ENCODE measurements around the gene NPY2R. TPM values are rescaled to one million over a fixed set of nuclear protein-coding genes. Genes with fewer than 3 reads are reported as not detected.
A peak's percentile ranks its signal among the peaks of the same experiment; 100 is the strongest.

Gene NPY2R
- total RNA-seq, 1 donor from 2014 or later = 0.43 TPM

GRCh38 chr4:155207534-155208257 lies 740 bp upstream of the NPY2R start:
- H3K4me1 Mint-ChIP-seq (ENCODE audit: unreplicated experiment) = peaks cover 7% of the 10 kb centered on the region
- H3K27ac Mint-ChIP-seq = no peak overlapping the region
- H3K36me3 Mint-ChIP-seq = no peaks in the 10 kb centered on the region
- H3K9me3 Mint-ChIP-seq = no peaks in the 10 kb centered on the region
- H3K4me3 Mint-ChIP-seq = peak overlapping the region; percentile 84
- DNase-seq (ENCODE audit: extremely low spot score, unreplicated experiment) = no peak
- peaks cover 82% of the 10 kb centered on the region for H3K27me3 Mint-ChIP-seq
- TF ChIP-seq CTCF (conservative IDR thresholded peaks at IDR 0.05) = peak; percentile 68

DNA sequence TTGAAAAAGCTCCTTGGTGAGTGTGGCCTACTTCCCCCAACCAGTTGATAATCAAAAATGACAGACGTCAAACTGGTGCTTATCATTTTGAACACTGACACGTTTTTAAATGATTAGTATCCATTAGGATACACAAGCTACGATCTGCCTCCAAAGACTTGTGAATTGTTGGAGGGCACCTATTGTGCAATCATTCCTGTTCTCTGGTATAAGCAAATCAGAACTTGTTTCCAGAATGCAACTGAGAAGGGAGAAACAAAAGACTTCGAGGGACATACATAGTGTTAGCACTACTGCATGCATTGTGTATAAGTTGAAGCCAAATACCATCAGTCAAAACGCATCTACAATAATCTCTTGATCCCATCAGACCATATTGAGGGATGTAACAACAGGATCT lies 11.6 kb downstream of the NPY2R start:
- H3K9me3 Mint-ChIP-seq = no peaks in the 10 kb centered on the region
- no peak for DNase-seq (ENCODE audit: extremely low spot score, unreplicated experiment)
- peaks cover 7% of the 10 kb centered on the region for H3K27me3 Mint-ChIP-seq
- H3K4me1 Mint-ChIP-seq (ENCODE audit: unreplicated experiment) = no peaks in the 10 kb centered on the region
- no peaks in the 10 kb centered on the region for H3K36me3 Mint-ChIP-seq
- no peak overlapping the region for H3K27ac Mint-ChIP-seq
- H3K4me3 Mint-ChIP-seq = no peak overlapping the region
- TF ChIP-seq CTCF (conservative IDR thresholded peaks at IDR 0.05) = no peak

DNA sequence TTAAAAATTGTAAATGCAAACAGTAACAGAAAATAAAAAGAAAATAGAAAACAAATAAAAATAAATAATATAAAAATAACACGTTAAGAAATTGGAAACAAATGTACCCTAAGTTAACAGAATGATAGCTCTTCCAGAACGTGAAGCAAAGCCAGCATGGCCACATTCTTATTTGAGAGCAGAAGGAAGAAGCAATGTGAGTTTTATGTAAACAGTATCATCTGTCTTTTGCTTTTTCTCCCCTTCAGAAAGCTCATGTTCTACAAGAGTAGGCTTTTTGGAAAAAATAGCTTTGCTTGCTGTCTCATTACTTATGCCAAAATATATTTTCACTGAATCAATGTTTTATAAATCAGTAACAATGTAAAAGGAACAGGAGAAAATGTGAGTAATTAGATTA lies 18.7 kb downstream of the NPY2R start:
- no peaks in the 10 kb centered on the region for H3K9me3 Mint-ChIP-seq
- DNase-seq (ENCODE audit: extremely low spot score, unreplicated experiment) = no peak
- no peaks in the 10 kb centered on the region for H3K4me1 Mint-ChIP-seq (ENCODE audit: unreplicated experiment)
- no peak overlapping the region for H3K27ac Mint-ChIP-seq
- no peaks in the 10 kb centered on the region for H3K36me3 Mint-ChIP-seq
- no peak for TF ChIP-seq CTCF (conservative IDR thresholded peaks at IDR 0.05)
- H3K4me3 Mint-ChIP-seq = no peak overlapping the region
- no peaks in the 10 kb centered on the region for H3K27me3 Mint-ChIP-seq

DNA sequence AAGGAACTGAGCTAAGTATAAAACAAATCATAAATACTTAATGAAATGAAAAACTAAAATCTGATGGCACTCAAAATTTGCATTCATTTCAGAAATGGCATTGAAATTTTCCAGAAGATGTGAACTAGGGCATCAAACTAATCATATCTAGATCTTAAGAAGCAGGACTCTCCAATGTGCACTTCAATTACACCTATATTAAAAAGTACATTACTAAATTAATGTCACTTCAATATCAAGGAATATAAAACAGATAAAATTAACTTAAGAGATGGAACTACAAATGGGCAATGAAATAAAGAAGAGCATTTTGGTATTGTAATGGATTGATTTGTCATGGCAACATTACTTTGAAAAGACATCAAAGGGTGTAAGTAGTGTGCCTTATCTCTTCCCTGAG lies 20.3 kb downstream of the NPY2R start:
- TF ChIP-seq CTCF (conservative IDR thresholded peaks at IDR 0.05) = no peak
- Mint-ChIP-seq H3K4me1 (ENCODE audit: unreplicated experiment) (no peaks in the 10 kb centered on the region), H3K9me3 (no peaks in the 10 kb centered on the region), H3K27me3 (no peaks in the 10 kb centered on the region), H3K27ac (no peak overlapping the region), H3K36me3 (no peaks in the 10 kb centered on the region), H3K4me3 (no peak overlapping the region)
- DNase-seq (ENCODE audit: extremely low spot score, unreplicated experiment) = no peak

- no peak for TF ChIP-seq CTCF (conservative IDR thresholded peaks at IDR 0.05)
- Mint-ChIP-seq H3K4me1 (ENCODE audit: unreplicated experiment) (no peaks in the 10 kb centered on the region), H3K27me3 (no peaks in the 10 kb centered on the region), H3K4me3 (no peak overlapping the region), H3K36me3 (no peaks in the 10 kb centered on the region), H3K27ac (no peak overlapping the region), H3K9me3 (no peaks in the 10 kb centered on the region)
- no peak for DNase-seq (ENCODE audit: extremely low spot score, unreplicated experiment)
Measured at GRCh38 chr4:155232432-155232831, 24.0 kb downstream of the NPY2R start.
